HT1080 (cell line): ENCODE measurements around the gene DNTT. TPM values are rescaled to one million over a fixed set of nuclear protein-coding genes. Genes with fewer than 3 reads are reported as not detected.
"Not testable (repeated sequence)": the region's sequence is repeated elsewhere in the genome, so short reads cannot be mapped to it uniquely, and the experiment has no call there.

Source experiments
- DNase-seq: peaks from one replicate; pipeline ENCODE4 v3.0.0-alpha.2; 2015; ENCODE audit warnings: low read depth
- total RNA-seq: library from RNA; depleted of rRNA; stranded (reverse); fragments of >200 nt; shearing (Covaris generic); gene quantifications from 2 replicates; pipeline ENCODE4 v1.2.3, GENCODE V29; 2014

The DNTT gene
- total RNA-seq, 1 experiment from 2014 or later, result not detected

DNA sequence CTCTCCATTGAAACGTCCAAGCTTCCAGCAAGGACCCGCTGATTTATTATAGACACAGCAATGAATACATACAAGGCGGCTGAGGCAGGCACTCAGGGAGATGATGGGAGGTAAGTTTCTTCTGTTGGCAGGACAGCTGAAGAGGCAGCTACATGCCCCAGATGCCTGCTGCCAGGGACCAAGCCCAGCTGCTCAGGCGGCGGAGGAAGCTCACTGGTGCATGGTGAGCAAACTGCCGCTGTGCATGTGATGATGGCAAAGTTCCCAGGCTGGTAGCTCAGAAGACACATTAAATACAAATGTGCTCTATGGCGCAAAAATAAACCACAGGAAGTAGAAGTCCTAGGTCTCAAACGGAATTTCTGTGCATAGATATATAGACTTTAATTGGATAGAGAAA is 2.3 kb downstream of the DNTT start:
- DNase-seq, result no peak

- not testable (repeated sequence) for DNase-seq
Observed at GRCh38 chr10:96308854-96309253, 4.6 kb downstream of the DNTT start.

DNA sequence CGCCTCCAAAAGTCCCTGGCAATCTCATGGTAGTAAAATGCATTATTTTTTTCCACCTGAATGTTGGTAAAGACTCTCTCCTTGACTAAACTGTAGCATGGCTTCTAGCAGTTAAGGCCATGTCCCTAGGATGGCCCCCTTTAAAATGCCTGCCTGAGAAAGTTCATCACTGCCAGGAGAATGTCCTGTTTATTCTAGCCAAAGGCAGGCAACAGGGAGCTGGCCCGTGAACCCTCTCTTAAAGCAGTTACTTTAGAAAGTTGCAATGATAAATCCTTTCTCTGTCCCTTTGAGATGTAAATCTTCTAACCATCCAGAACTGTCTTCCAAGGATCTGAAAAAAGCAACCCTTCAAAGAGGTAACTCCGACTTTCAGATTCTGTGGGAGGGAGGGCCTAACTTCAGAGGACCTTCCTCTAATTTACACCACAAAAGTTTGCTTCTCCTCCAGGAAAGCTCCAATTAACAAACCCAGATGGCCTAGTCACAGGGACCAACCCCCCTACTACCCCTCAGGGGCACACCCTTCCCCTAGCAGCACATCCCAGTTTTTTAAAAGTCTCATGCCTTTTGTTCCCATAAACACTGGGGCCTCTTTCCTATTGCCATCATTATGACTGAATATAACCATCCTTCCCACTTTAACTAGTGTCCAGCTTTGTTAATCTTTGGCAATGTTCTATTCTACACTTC is 5.5 kb downstream of the DNTT start:
- no peak for DNase-seq

GRCh38 chr10:96310321-96310669 is 6.1 kb downstream of the DNTT start:
- DNase-seq, result no peak

- DNase-seq, result no peak
Observed at GRCh38 chr10:96311180-96311715, 7.0 kb downstream of the DNTT start.

DNA sequence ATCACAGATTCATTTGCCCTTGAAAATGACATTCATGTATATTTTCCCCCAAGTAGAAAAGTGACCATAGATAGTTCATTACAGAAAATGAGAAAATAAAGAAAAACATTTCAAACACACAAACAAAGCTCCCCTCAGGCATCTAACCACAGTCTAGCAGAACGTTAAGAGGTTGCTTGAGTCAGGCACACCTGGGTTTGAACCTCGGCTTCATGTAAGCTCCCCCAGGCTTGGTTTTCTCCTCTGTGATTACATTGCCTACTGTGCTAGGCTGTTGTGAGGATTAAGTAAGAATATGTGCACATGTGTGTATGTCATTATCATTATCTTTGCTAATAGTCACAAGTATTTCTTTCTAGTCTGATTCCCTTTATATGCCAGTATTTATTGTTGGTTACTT is 9.1 kb downstream of the DNTT start:
- DNase-seq, result no peak

DNA sequence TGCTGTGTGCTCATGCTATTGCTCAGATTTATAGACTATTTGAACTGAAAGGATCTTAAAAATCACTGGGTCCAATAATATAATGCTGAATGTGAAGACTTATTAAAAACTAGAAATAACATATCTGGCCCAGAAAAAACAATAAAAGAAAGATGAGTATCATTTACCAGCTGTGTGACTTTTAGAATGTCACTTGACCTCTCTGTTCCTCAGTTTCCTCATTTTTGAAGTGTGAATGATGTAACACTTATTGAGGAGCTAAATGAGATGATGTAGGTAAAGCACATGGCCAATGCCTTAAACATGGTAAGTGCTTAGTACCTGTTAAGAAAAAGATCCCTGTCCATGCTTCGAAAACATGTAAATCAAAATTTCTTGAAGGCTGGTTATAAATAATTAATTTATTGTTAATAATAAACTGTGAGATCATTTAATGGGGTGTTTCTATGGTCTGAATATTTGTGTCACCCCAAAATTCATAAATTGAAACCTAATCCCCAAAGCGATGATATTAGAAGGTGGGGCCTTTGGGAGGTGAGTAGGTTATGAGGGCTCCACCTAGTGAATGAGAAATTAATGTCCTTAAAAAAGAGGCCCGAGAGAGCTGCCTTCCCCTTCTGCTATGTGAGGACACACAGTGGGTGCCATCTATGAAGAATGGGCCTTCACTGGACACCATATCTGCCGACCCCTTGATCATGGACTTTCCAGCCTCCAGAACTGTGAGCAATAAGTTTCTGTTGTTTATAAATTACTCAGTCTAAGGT is 13.0 kb downstream of the DNTT start:
- DNase-seq, result no peak

- DNase-seq, result peak; percentile 7
Observed at GRCh38 chr10:96319754-96320474, 15.7 kb downstream of the DNTT start.

DNA sequence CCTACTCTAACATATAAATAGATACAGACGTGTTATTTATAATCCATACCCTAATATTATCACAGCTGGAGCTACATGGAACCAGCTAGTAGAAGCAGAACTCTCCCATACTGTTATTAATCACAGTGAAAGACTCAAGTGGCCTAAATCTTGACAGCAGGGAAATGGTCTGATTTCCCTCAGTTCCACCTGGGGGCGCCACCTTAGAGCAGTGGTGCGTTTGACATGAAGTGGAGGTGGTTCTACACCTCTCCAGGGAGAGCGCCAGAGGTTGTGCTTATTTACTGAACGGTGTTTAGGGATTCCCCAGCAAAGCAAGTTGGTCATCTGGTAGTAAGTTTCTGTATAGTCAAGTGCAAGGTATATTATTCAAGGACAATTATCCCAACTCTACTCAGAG is 17.6 kb downstream of the DNTT start:
- DNase-seq, result no peak

GRCh38 chr10:96322275-96322674 is 18.0 kb downstream of the DNTT start:
- DNase-seq, result no peak

DNA sequence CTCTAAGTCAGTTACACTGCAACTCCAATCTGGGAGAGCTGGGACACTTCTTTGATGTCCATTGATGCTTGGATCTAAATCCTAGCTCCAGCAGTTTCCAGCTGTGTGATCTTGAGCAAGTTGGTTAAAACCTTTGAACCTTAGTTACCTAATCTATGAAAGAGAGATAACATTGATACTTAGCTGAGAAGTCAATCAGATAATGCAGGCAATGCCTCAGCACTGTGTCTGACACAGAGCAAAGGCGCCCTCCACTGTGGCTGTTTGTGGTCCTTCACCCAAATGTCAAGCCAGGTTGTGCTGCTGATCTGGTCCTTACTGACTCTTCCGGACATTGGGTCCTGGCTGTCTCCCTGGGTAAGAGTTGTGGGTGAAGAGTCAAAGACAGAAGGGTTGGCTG is 20.2 kb downstream of the DNTT start:
- no peak for DNase-seq

- no peak for DNase-seq
Observed at GRCh38 chr10:96325719-96326373, 21.6 kb downstream of the DNTT start.

DNA sequence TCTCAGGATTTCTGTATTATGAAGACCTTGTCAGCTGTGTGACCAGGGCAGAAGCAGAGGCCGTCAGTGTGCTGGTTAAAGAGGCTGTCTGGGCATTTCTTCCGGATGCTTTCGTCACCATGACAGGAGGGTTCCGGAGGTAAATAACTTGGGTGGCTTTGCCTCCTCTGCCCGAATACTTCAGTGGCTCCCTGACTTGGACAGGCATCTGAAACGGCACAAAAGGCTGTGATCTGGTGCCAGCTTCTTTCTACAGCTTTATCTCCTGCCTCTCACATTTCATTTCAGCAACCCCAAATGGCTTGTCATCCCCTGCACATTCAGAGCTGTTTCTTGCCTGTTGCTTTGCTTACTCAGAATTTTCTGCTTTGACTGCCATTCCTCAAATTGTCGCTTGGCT is 23.2 kb downstream of the DNTT start:
- no peak for DNase-seq

GRCh38 chr10:96333101-96333500 is 28.9 kb downstream of the DNTT start:
- DNase-seq, result no peak

DNA sequence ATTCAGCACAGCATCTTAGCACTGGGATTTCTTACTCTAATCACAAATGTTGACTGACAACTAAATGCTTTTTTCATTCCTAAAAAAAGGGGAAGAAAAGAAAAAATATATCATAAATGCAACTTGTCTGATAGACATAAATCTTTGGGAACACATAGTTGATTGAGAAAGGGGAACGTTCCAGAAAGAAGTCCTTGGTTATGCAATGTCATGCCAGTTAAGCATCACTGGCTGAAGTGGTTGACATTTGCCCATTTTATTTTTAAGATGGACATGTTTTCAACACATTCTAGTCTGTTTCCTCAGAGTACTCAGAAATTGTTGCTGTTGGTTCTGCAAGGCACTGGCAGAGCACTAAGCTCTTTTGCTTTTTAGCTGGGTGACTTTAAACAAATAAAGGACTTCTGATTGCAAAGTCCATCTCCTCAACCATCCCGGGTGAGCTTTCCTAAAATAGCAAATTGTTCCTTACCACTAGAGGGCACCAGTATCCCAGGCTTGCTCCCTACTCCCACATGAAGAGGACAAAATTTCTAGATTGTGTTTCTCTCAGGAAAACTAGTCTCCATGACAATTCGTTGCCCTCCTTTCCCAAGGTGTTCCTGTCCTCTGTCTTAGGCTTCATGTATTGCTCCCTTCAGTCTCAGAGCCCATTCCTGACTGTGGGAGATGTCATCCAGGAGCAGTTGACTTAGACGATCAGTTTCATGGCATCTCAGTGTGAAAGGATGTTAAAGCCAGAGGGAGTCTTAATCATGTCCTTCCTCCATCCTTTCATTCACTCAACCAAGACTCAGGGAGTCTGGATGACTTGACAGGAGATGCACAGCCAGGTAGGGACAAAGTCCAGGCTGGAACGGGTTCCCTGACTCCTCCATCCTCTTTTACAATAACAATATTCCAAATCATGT is 30.6 kb downstream of the DNTT start:
- DNase-seq, result peak; percentile 44

DNA sequence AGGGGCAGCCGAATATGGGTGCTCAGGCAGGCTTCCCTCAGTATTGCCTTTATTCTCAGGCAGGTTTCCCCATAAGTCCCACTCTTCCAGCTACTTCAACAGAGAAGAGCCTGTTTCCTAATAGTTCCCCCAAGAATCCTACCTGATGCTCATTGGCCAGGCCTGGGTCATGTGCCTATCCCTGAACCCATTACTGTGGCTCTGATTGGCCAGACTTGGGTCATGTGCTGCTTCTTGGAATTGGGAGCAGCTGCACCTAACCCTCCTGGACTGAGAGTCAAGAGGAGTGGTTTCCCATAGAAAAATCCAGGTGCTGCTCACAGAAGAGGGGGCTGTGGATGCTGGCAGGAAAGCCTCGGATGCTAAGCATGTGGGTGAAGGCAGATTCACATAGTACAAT is 32.9 kb downstream of the DNTT start:
- DNase-seq, result no peak

GRCh38 chr10:96338279-96338925 is 34.2 kb downstream of the DNTT start:
- DNase-seq, result no peak

- DNase-seq, result no peak
Observed at GRCh38 chr10:96339383-96339782, 35.1 kb downstream of the DNTT start.

DNA sequence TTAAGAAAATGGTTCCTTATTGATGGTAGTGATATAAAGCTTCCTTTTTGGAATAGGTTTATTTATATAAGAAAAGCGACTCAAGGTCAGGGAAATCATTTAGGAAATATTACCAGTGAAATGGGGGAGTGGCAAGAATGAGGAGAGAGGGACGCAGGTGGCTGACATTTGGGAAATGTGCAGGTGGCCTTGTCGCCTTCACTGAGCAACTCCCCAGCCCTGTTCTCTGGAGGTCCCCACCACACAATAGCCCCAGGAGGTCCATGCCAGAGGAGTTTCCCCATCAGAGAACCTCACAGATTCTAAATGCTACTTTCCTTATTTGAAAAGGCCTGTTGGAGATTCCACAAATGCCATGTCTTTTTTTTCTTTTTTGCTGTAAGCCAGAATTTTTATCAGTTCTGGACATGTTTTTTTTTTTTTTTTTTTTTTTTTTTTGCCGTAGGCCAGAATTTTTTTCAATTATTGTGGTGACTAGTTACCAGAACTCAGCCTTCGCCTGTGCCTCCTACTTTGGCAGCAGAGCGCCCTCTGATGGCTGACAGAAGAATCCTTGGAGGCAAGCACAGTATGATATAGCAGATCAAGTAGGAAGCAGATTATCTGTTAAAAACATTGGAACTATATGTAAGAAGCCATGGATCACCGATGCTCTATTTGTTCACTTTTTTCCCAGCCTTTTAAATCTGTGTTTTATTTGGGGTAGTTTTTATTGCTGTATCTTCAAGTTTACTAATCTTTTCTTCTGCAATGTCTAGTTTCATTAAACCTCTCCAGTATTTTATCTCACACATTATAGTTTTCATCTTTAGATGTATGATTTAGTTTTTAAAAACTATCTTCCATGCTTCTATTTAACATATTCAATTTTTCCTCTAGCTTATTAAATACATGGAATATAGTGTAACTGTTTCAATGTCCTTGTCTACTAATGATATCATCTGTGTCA is 36.0 kb downstream of the DNTT start:
- peak; percentile 13 for DNase-seq
